ENCODE results near the gene KCNH3.

Gene KCNH3

DNA sequence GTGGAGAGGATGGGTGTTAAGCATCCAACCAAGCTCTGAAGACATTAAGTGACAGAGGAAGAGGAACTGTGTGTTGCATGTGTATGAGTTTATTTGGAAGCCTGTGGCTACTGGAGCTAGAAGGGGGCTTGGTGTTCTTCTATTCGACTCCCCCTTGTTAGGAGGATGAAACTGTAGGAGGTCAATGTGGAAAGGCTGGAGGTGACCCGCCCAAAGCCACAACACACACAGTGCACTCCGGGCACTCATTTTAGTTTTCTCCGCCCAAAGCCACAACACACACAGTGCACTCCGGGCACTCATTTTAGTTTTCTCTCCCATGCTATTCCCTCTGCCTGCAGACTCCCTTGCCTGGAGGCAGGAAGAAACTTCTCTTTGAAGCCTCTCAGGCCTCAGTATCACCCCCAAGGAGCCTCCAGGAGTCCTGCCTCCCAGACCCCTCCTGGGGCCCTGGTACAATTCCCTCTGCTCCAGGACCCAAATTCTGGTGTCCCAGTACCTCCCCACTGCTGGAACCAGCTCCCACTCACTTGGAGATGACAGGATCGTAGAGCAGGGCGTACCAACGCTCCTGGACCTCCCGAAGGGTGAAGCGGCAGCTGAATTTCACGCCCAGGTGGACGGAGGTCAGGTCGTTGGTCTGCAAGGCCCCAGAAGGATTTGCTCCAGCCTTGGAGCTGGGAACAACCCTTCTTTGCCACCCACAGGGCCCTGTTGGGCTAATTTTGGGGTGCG lies 25.3 kb downstream of the KCNH3 start:
- no peak for DNase-seq

- DNase-seq: no peak
These were observed 26.0 kb downstream of the KCNH3 start for GRCh38 chr12:49564686-49565405.

DNA sequence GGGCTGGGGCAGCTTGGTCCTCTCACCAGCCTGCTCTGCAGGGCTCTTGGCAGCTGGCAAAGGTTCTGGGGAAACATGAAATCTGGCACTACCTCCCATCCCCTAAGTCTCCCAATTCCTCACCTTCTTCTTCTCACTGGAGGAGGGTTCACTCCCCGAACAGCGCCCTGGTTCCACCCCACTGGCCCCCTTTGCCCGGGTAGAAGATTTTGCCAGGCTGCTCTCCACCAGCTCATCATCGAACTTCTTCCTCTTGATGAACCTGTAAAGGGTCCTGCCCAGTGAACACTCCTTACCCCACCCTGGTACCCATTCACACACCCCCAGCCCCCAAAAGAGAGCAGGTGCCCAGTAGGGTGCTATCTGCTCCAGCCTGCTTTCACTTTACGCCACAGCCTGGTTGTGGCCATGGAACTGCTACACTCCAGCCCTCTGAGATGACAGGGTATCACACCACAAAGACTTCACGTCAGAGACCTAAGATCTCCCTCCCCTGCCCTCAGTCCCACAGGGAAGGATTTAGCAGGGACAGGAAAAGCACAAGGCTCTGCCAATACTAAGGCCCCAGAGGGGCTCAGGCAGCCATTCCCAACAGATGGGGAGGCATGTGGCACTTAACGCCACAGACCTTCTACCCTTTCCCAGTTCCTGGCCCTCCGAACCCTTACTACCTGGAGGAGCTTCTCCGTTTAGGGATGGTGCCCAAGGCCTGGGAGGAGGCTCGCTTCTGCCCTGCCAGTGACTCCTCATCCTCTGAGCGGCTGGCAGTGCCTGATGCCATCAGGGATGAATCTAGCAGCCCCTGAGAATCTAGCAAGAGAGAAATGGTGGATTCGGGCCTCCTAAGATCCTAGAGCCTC lies 26.8 kb downstream of the KCNH3 start:
- DNase-seq: no peak

- DNase-seq: no peak
These were observed 27.5 kb downstream of the KCNH3 start for GRCh38 chr12:49566361-49566760.

DNA sequence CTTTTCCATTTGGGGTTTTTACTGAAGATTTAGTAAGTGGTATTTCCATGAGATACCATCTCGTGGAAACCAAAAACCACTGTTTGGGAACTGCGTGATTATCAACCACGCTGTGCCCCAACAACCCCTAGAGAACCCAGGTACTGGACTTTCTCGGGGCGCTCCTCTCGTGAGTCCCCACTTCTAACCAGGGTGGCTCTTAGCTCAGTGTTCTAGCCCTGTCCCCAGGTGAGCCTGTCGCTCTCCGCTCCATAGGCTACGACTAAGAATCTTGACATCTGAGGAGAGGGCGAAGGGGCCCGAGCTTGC lies 28.4 kb downstream of the KCNH3 start:
- no peak for DNase-seq

DNA sequence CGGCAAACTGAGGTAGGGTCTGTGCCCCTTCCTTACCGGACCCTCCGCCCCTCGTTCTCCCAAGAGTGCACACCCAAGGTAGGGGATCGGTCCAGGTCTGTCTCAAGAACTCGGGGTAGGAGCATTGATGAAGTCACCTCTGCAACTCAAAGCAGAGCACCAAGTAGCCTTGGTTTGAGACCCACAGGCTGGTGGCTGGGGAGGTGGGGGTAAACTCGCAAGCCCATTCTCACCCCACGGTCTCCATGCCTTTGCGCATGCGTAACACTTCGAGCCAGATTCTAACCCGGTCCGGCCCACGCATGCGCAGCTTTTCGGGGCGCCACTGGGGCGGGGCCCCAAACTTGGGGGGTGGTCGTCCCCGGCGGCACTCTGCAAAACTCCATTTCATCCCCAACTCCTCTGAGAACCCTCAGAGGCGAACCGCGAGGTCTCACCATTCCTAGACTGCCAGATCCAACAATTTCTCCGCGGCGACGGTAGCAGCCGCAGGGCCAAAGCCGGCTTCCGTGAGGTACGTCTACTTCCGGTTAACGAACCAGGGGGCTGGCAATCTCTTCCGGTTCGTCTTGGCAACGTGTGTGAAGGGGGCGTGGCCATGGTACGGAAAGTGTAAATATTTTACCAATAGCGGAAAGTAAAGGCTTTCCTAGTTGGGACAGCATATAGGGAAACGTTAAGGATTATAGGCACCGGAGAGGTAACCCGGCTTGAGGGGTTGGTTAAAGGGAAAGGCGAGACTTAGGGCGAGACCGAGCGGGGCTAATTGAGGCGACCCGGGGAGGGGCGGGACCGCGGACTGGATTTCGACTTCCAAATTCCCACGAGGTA lies 29.0 kb downstream of the KCNH3 start, which contains the start of gene MCRS1:
TSS of gene MCRS1 (minus strand) at position 532 of the 831 bp plus-strand sequence. CDS start 1,411 bp downstream, outside the sequence.
- DNase-seq: peak; percentile 84

GRCh38 chr12:49568442-49569162 lies 29.8 kb downstream of the KCNH3 start:
- no peak for DNase-seq

DNA sequence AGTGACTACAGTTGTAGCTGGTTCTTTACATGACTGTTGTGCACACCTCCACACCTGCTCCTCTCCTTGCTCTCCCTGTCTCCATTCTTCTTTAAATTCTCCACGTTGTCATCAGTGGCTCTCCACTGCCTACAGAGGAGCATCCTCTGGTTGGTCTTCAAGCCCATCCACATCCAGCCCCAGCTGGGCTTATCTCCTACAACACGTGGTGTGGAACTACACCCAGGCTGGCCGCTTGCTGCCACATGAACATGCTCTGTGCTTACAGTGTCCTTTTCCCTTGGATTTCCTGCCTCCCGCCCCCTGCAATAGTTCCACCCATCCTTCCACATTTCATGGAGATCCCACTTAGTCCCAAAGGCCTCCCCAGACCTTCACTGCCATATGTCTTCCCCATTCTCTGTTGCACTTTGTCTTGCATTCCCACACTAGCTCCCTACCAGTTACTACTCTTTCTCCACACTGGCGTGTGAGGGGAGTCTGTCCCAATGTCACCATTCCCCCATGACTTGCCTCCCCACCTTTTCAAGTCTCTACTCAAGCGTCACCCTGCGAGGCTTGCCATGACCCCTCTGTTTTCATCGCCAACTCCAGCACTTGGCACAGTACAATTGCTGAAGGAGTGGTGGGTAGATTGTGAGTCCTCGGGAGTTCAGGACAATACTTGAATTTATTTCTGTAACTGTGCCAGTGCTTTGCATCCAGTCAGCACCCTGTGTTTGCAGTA lies 38.9 kb downstream of the KCNH3 start:
- DNase-seq: no peak

- no peak for DNase-seq
These were observed 39.8 kb downstream of the KCNH3 start for GRCh38 chr12:49578471-49579112.

GRCh38 chr12:49580572-49581535 lies 42.0 kb downstream of the KCNH3 start:
- DNase-seq: peak; percentile 53

DNA sequence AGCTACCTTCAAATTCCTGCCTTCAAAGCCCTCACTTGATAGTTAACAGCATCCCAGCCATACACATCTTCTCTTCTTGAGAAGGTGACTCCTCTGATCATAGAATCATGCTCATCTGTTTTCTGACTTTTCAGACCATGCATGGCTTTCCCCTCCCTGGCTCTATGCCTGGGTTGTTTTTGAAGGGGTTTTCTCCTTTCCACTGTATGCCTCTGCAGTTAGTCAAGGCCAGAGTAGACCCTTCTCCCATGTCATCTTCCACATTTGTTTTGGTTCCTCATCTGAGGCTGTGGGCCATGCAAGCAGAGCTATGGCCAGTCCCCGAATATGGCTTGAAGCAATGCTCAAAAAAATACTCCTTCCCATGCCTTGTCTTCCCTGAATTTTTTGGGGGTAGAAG lies 43.4 kb downstream of the KCNH3 start:
- DNase-seq: no peak

- no peak for DNase-seq
These were observed 44.0 kb downstream of the KCNH3 start for GRCh38 chr12:49582850-49583249.

DNA sequence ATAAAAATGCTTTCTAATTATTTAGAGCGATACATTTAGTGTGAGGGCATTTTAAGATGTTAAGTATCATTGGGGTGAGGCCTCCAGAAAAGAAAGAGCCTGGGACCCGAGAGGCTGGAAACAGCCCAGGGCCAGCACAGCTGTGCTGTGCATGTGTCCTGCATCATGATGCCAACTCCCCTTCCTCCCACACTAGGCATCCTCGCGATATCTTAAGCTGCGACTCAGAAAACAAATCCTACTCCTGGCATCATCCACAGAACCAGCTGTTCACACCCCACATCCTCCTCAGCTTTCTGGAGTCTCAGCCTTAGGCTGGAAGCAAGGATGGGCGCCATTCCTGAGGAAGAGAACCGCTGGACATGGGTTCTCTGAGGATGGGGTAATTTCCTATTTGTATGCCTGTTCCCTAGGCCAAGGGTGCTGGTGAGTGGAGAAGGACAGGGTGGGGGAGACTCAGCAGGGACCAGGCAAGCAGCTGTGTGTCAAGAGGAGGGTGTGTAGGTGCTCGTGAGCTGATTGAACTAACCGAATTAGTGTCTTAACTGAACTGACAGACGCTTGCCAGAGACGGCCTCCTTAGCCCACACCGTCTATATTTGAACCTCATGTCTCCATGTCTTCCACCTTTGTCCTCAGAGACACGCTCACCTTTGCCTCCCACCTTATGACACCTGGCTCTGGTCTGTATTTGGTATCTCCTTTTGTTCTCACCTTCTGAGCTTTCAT lies 44.7 kb downstream of the KCNH3 start:
- no peak for DNase-seq

DNA sequence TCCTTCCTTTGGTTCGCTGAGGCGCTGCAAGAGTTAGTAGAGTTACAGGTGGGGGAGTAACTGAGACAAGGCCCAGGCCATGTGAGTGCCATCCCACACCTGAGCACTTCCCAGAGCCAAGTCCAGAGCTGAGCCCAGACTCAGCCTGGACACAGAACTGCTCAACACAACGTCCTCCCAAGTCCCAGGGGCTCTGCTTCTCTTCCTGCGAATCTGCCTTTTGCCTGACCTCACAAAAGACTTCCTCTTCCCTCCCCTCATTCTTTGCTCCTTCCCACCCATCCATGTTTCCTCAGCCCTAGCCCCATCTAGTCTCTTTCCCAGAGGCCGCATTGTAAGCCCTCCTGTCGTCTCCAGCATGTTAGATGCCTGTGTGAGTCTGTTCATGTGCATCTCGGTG lies 45.8 kb downstream of the KCNH3 start:
- no peak for DNase-seq

- no peak for DNase-seq
These were observed 46.9 kb downstream of the KCNH3 start for GRCh38 chr12:49585477-49586459.

- DNase-seq: no peak
These were observed 48.5 kb downstream of the KCNH3 start for GRCh38 chr12:49587174-49587908.

- DNase-seq: no peak
These were observed 49.5 kb downstream of the KCNH3 start for GRCh38 chr12:49588281-49588680.

Measured in NCI-H1092 treated with DMSO at 0.1 percent for 48 hours (cell line).